GM21529 (cell line): Measurements from ENCODE around the gene POLR3G.

Experiments
- ATAC-seq: cut with Tn5 transposase; IDR thresholded peaks from one replicate; pipeline ENCODE4 v1.9.1; 2021; ENCODE audit not compliant: unreplicated experiment

Gene POLR3G

GRCh38 chr5:90549729-90550275 lies 75.1 kb downstream of the POLR3G start:
- no peak for ATAC-seq

- no peak for ATAC-seq
These were observed 76.3 kb downstream of the POLR3G start for GRCh38 chr5:90550963-90551362.

GRCh38 chr5:90551376-90551775 lies 76.7 kb downstream of the POLR3G start:
- no peak for ATAC-seq

- no peak for ATAC-seq
These were observed 79.0 kb downstream of the POLR3G start for GRCh38 chr5:90553711-90554110.

- ATAC-seq: no peak
These were observed 79.8 kb downstream of the POLR3G start for GRCh38 chr5:90554358-90555006.

GRCh38 chr5:90555666-90556065 lies 81.0 kb downstream of the POLR3G start:
- ATAC-seq: no peak

- no peak for ATAC-seq
These were observed 82.7 kb downstream of the POLR3G start for GRCh38 chr5:90557391-90557790.

- ATAC-seq: no peak
These were observed 83.2 kb downstream of the POLR3G start for GRCh38 chr5:90557871-90558270.

- no peak for ATAC-seq
These were observed 83.9 kb downstream of the POLR3G start, which contains the start of gene ADGRV1 for GRCh38 chr5:90558344-90559192. Gene ADGRV1 (plus strand): TSS chr5:90558797. CDS start chr5:90558896, 99 bp downstream.

- ATAC-seq: no peak
These were observed 86.1 kb downstream of the POLR3G start for GRCh38 chr5:90560771-90561170.

- ATAC-seq: no peak
These were observed 87.1 kb downstream of the POLR3G start for GRCh38 chr5:90561766-90562165.

- no peak for ATAC-seq
These were observed 87.7 kb downstream of the POLR3G start for GRCh38 chr5:90562341-90562740.

GRCh38 chr5:90563108-90563507 lies 88.4 kb downstream of the POLR3G start:
- no peak for ATAC-seq
